IPS-NIHi7 (cell line): ENCODE measurements around the gene RNF227.

Experiments used
- DNase-seq: peaks from one replicate; pipeline ENCODE4 v3.0.0; 2012; ENCODE audit warnings: mixed read lengths; ENCODE audit errors: extremely low spot score

Gene RNF227

GRCh38 chr17:7889166-7889955, 26.7 kb downstream of the RNF227 start:
- peak; percentile 52 for DNase-seq

- DNase-seq = peak; percentile 31
Observed at GRCh38 chr17:7888184-7888920, 27.7 kb downstream of the RNF227 start, which contains the start of gene CHD3. Gene CHD3 (plus strand): TSS chr17:7888789. CDS start chr17:7889001, 212 bp downstream.

- DNase-seq = peak; percentile 90
Observed at GRCh38 chr17:7887482-7888183, 28.5 kb downstream of the RNF227 start.

GRCh38 chr17:7887038-7887481, 29.0 kb downstream of the RNF227 start:
- no peak for DNase-seq

- DNase-seq = peak; percentile 49
Observed at GRCh38 chr17:7886227-7887037, 29.7 kb downstream of the RNF227 start.

GRCh38 chr17:7885367-7886226, 30.5 kb downstream of the RNF227 start:
- peak; percentile 64 for DNase-seq

GRCh38 chr17:7884581-7885366, 31.3 kb downstream of the RNF227 start:
- no peak for DNase-seq

GRCh38 chr17:7883781-7884386, 32.2 kb downstream of the RNF227 start:
- no peak for DNase-seq

- no peak for DNase-seq
Observed at GRCh38 chr17:7882629-7883028, 33.5 kb downstream of the RNF227 start.

- DNase-seq = no peak
Observed at GRCh38 chr17:7882068-7882467, 34.0 kb downstream of the RNF227 start.

- no peak for DNase-seq
Observed at GRCh38 chr17:7881276-7882054, 34.6 kb downstream of the RNF227 start.

- DNase-seq = no peak
Observed at GRCh38 chr17:7880076-7880868, 35.8 kb downstream of the RNF227 start.

- no peak for DNase-seq
Observed at GRCh38 chr17:7878234-7878633, 37.9 kb downstream of the RNF227 start.

- DNase-seq = no peak
Observed at GRCh38 chr17:7875804-7876370, 40.2 kb downstream of the RNF227 start.

GRCh38 chr17:7873051-7873450, 43.0 kb downstream of the RNF227 start:
- no peak for DNase-seq

GRCh38 chr17:7867881-7868329, 48.2 kb downstream of the RNF227 start:
- DNase-seq = no peak

- no peak for DNase-seq
Observed at GRCh38 chr17:7864995-7865650, 51.0 kb downstream of the RNF227 start.
